ENCODE data around the gene THRSP. TPM values are rescaled to one million over a fixed set of nuclear protein-coding genes. Genes with fewer than 3 reads are reported as not detected.

THRSP gene
- total and polyA plus RNA-seq, 2 of the 4 experiments (the other 2 are of a cell fraction), result not detected

DNA sequence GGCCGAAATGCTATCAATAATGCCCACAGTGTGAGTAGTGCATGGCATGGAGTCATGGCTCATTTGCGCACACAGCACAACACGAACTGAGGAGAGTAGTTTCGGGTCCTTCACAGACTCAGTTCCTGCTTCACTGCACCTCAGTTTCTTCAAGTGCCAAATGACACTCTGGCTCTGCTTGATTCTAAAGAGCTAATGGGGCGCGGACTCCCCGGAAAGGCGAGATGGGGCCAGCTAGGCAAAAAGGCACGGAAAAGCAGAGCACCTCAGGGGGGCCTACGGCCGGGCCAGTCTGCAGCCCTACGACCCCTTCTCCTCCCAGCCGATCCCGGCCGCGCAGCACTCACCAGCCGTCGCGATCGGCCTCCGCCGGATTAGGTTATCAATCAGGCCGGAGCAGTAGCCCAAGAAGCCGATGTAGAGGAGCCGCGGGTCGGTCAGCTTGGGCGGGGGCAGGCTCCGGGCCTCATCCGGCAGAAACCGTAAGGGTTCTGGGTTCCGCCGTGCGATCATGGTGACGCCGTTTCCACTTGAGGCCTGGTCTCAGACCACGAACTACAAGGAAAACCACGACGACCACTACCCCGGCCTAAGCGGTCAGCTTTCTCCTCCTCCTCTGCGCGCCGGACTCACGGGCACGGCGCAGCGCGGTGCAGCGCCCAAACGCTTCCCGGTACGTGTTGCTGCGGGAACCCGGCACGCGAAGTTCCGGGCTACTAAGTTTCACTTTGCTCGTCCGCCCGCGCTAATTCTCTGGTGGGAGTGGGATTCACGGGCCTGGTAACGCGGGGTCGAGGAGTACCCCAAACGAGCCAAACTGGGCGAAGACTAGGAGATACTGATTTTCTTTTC is 15.8 kb downstream of the THRSP start, which contains the start of gene NDUFC2:
Gene NDUFC2 (minus strand): TSS at position 631 of the 852 bp plus-strand sequence. CDS start 118 bp downstream, at position 513.
- POLR2A ChIA-PET (ENCODE audit: unreplicated experiment), result interaction anchor here (0.5 to 0.9 kb wide), 6 partner anchors 13 to 1567 kb away, joined by 3 to 9 read pairs (median 4); no protein-coding TSS in a partner anchor
- H2BK20ac ChIP-seq (ENCODE audit: low read depth, low read length), result peak within 1 kb of the TSS; percentile 90
- DNase-seq (peak; percentile 85), ATAC-seq (ENCODE audit: low read depth) (peak; percentile 97)
- peak within 1 kb of the TSS; percentile 89 for H2BK5ac ChIP-seq (ENCODE audit: low read depth, low read length, poor library complexity, severe bottlenecking)
- H3K23ac ChIP-seq (ENCODE audit: low read depth, low read length), result peak within 1 kb of the TSS; percentile 100
- H3K9ac ChIP-seq (ENCODE audit: low read depth, low read length), result peak within 1 kb of the TSS; percentile 91
- no peaks in the 10 kb centered on the region for H3K9me3 ChIP-seq (ENCODE audit: control insufficient read depth, insufficient read depth, low read length)
- intact Hi-C loops (cut with micrococcal nuclease), result no loop called here
- in situ Hi-C loops (cut with MboI; ENCODE audit: low sequenced_read_pairs), result no loop called here
- peak within 1 kb of the TSS; percentile 99 for H3K14ac ChIP-seq (replicated peaks; ENCODE audit: low read depth, low read length)
- no peaks in the 10 kb centered on the region for H3K27me3 ChIP-seq (ENCODE audit: control insufficient read depth, insufficient read depth, low read length)
- H4K20me1 ChIP-seq (ENCODE audit: insufficient read depth, low read length), result peaks cover 32% of the 10 kb centered on the region
- H3K4me3 ChIP-seq (ENCODE audit: insufficient read depth, low read depth, low read length), result peak within 1 kb of the TSS; percentile 78
- 1% methylated on average over 24 of the region's 68 CpGs; no CpG with 5 or more reads in 1 of the 2 experiments for WGBS, 2 experiments (ENCODE audit: extremely low coverage in 2 of 2, insufficient read length in 1 of 2)
- peak within 1 kb of the TSS; percentile 86 for H3K27ac ChIP-seq (ENCODE audit: insufficient read depth, low read length)
- peak within 1 kb of the TSS; percentile 92 for H2BK120ac ChIP-seq (ENCODE audit: low read depth, low read length)
- TF ChIP-seq MXI1 (IDR thresholded peaks at IDR 0.05; ENCODE audit: borderline replicate concordance, low read depth, low read length) (peak; percentile 50; the same call in 1 of the 2 replicates), BHLHE40 (IDR thresholded peaks at IDR 0.05; ENCODE audit: low read depth, low read length) (peak; percentile 57; the same call in 1 of the 2 replicates), RFX5 (IDR thresholded peaks at IDR 0.05; ENCODE audit: low read depth, low read length) (no peak), POLR2A (IDR thresholded peaks at IDR 0.05; ENCODE audit: low read depth, low read length) (peak; percentile 85), CEBPB (IDR thresholded peaks at IDR 0.05; ENCODE audit: low read depth, low read length) (no peak), MAFK (IDR thresholded peaks at IDR 0.05; ENCODE audit: low read depth, low read length) (0 out of 2 replicates have a peak, but pooled peaks have one; percentile 9), FOS (IDR thresholded peaks at IDR 0.05; ENCODE audit: low read depth, low read length) (no peak), MAZ (IDR thresholded peaks at IDR 0.05; ENCODE audit: borderline replicate concordance, low read depth, low read length) (peak; percentile 57; the same call in 1 of the 2 replicates)
- peak within 1 kb of the TSS; percentile 94 for H3K56ac ChIP-seq (ENCODE audit: extremely low read depth, insufficient read depth, low read length)
- H3K9me1 ChIP-seq (ENCODE audit: insufficient read depth, low read length), result peaks cover 17% of the 10 kb centered on the region
- peak within 1 kb of the TSS; percentile 79 for H4K5ac ChIP-seq (ENCODE audit: low read depth, low read length)
- H2AK9ac ChIP-seq (replicated peaks; ENCODE audit: low read depth, low read length, poor library complexity), result peak within 1 kb of the TSS; percentile 92
- H2AK5ac ChIP-seq (ENCODE audit: low read depth, low read length), result peak within 1 kb of the TSS; percentile 73
- peaks cover 4% of the 10 kb centered on the region; the same call in 1 of the 2 replicates for H3K4me1 ChIP-seq (ENCODE audit: control insufficient read depth, insufficient read depth, low read length)
- dilution Hi-C loops (cut with HindIII; ENCODE audit: low sequenced_read_pairs, unreplicated experiment), result no loop called here
- CTCF ChIA-PET, result no interaction called here
- H4K8ac ChIP-seq (ENCODE audit: low read depth in 2 of 2, low read length in 2 of 2), result peak within 1 kb of the TSS; percentile 95 to 99
- H3K4ac ChIP-seq (ENCODE audit: low read depth, low read length), result peak within 1 kb of the TSS; percentile 97
- peak within 1 kb of the TSS; percentile 70 for H3K4me2 ChIP-seq (ENCODE audit: low read depth, low read length)
- peak within 1 kb of the TSS; percentile 95; the same call in 2 of the 3 replicates for H2BK15ac ChIP-seq (ENCODE audit: low read depth, low read length)
- peak within 1 kb of the TSS; percentile 93 for H4K91ac ChIP-seq (ENCODE audit: insufficient read depth, low read depth, low read length)
- peak within 1 kb of the TSS; percentile 44; the same call in 1 of the 2 replicates for H3K18ac ChIP-seq (ENCODE audit: low read depth, low read length)
- H2AFZ ChIP-seq (replicated peaks; ENCODE audit: low read length, poor library complexity), result peak within 1 kb of the TSS; percentile 99
- BruUV-seq (replicated peaks), result TSS peak; percentile 55
- 0 out of 2 replicates have a peak, but pooled peaks cover 2% of the 10 kb centered on the region for H3K36me3 ChIP-seq (ENCODE audit: control insufficient read depth, insufficient read depth, low read length)
- peaks cover 8 to 51% of the 10 kb centered on the region in 2 experiments for H3K79me1 ChIP-seq (ENCODE audit: low read depth in 1 of 2, low read length in 2 of 2)

Data from IMR-90 (cell line).